HCT116 (cell line): Measurements from ENCODE around the gene KLRG1.

ENCODE experiments used
- ATF3 ChIP-seq: IDR thresholded peaks from 2 replicates; pipeline ENCODE4 v1.6.1; 2012
- CTCF ChIP-seq, 3 experiments: fragments of 200-600 bp in 1 of 3; sonication (generic) in 1 of 3; IDR thresholded peaks in 2 of 3; conservative IDR thresholded peaks in 1 of 3; 2 replicates each; pipeline ENCODE4 v1.5.1; 2012 to 2017; ENCODE audit warnings: low read depth in 2 of 3, low read length in 2 of 3, antibody characterized with exemption in 1 of 3, borderline replicate concordance in 1 of 3, control low read depth in 1 of 3, mild to moderate bottlenecking in 1 of 3, mixed read lengths in 1 of 3, mixed run types in 1 of 3, moderate library complexity in 1 of 3; ENCODE audit not compliant: insufficient read depth in 1 of 3
- EZH2 ChIP-seq: fragments of 200-600 bp; sonication (generic); IDR thresholded peaks from 2 replicates; pipeline ENCODE4 v1.6.1; 2017; ENCODE audit warnings: antibody characterized with exemption, mixed run types
- EZH2phosphoT487 ChIP-seq: fragments of 200-600 bp; IDR thresholded peaks from 2 replicates; pipeline ENCODE4 v1.6.1; 2018; ENCODE audit warnings: antibody characterized with exemption, borderline replicate concordance
- FOSL1 ChIP-seq: IDR thresholded peaks from 2 replicates; pipeline ENCODE4 v1.6.1; 2012; ENCODE audit warnings: low read depth
- JUND ChIP-seq: IDR thresholded peaks from 2 replicates; pipeline ENCODE4 v1.6.1; 2012
- MAX ChIP-seq: IDR thresholded peaks from 2 replicates; pipeline ENCODE4 v1.6.1; 2012
- POLR2A ChIP-seq: IDR thresholded peaks from 2 replicates; pipeline ENCODE4 v1.7.0; 2011; ENCODE audit warnings: borderline replicate concordance; ENCODE audit not compliant: insufficient read depth, insufficient read length; ENCODE audit errors: extremely low read depth
- POLR2AphosphoS5 ChIP-seq: IDR thresholded peaks from 2 replicates; pipeline ENCODE4 v1.6.1; 2011; ENCODE audit warnings: mild to moderate bottlenecking, low read depth, low read length, moderate library complexity
- SIN3A ChIP-seq: IDR thresholded peaks from 2 replicates; pipeline ENCODE4 v1.6.1; 2012; ENCODE audit warnings: low read depth
- SRF ChIP-seq: IDR thresholded peaks from 2 replicates; pipeline ENCODE4 v1.6.1; 2012; ENCODE audit warnings: low read depth
- TCF7L2 ChIP-seq: IDR thresholded peaks from 2 replicates; pipeline ENCODE4 v1.7.0; 2011; ENCODE audit warnings: borderline replicate concordance, inconsistent platforms; ENCODE audit not compliant: insufficient read depth, insufficient read length; ENCODE audit errors: extremely low read depth
- YY1 ChIP-seq: IDR thresholded peaks from 2 replicates; pipeline ENCODE4 v1.6.1; 2011; ENCODE audit warnings: low read length, low read depth, moderate library complexity, mild to moderate bottlenecking; ENCODE audit not compliant: insufficient replicate concordance; ENCODE audit errors: extremely low read depth
- TF ChIP-seq, protein P1 (sequence below): IDR thresholded peaks from 2 replicates; pipeline ENCODE4 v1.6.1; 2012; ENCODE audit warnings: low read depth

DNA sequence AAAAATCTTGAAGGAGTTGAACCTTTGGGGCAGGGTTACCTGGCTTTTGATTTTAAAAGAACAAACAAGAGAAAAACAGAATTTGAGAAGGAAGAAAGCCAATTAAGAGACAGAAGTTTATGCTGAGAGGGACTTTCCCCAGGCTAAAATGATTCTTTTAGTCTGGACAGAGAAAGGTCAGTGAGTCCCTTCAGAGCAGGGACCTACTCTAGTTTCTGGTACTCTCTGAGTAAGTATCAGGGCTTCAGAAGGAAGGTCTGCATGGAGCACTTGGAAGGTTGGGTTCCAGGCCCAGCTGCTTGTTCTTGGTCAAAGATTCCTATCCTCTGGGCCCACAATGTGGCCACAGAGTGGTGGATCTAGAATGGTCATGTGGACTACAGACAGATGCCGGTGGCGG lies 59.6 kb downstream of the KLRG1 start:
- TF ChIP-seq, protein P1, sequence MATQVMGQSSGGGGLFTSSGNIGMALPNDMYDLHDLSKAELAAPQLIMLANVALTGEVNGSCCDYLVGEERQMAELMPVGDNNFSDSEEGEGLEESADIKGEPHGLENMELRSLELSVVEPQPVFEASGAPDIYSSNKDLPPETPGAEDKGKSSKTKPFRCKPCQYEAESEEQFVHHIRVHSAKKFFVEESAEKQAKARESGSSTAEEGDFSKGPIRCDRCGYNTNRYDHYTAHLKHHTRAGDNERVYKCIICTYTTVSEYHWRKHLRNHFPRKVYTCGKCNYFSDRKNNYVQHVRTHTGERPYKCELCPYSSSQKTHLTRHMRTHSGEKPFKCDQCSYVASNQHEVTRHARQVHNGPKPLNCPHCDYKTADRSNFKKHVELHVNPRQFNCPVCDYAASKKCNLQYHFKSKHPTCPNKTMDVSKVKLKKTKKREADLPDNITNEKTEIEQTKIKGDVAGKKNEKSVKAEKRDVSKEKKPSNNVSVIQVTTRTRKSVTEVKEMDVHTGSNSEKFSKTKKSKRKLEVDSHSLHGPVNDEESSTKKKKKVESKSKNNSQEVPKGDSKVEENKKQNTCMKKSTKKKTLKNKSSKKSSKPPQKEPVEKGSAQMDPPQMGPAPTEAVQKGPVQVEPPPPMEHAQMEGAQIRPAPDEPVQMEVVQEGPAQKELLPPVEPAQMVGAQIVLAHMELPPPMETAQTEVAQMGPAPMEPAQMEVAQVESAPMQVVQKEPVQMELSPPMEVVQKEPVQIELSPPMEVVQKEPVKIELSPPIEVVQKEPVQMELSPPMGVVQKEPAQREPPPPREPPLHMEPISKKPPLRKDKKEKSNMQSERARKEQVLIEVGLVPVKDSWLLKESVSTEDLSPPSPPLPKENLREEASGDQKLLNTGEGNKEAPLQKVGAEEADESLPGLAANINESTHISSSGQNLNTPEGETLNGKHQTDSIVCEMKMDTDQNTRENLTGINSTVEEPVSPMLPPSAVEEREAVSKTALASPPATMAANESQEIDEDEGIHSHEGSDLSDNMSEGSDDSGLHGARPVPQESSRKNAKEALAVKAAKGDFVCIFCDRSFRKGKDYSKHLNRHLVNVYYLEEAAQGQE, result no peak
- TF ChIP-seq CTCF (IDR thresholded peaks at IDR 0.05 in 2 of 3, conservative IDR thresholded peaks at IDR 0.05 in 1 of 3; ENCODE audit: borderline replicate concordance in 1 of 3, insufficient read depth in 1 of 3, low read depth in 2 of 3, low read length in 2 of 3) (no peak), POLR2A (no peak), POLR2AphosphoS5 (no peak), MAX (no peak), SRF (no peak), TCF7L2 (no peak), EZH2phosphoT487 (no peak), YY1 (no peak), JUND (no peak), SIN3A (no peak), EZH2 (no peak), FOSL1 (no peak), ATF3 (no peak)
